GM19324 (cell line): ENCODE measurements around the gene KCTD14.
"Not testable (repeated sequence)": the region's sequence is repeated elsewhere in the genome, so short reads cannot be mapped to it uniquely, and the experiment has no call there.

Source experiments
- ATAC-seq: cut with Tn5 transposase; IDR thresholded peaks from one replicate; pipeline ENCODE4 v1.9.1; 2021; ENCODE audit warnings: mild to moderate bottlenecking, moderate library complexity; ENCODE audit not compliant: unreplicated experiment, low FRiP score

Gene KCTD14

GRCh38 chr11:78049348-78049747 is 26.3 kb upstream of the KCTD14 start:
- no peak for ATAC-seq

GRCh38 chr11:78048561-78048960 is 25.5 kb upstream of the KCTD14 start:
- ATAC-seq: no peak

GRCh38 chr11:78046486-78046854 is 23.4 kb upstream of the KCTD14 start:
- ATAC-seq: no peak

DNA sequence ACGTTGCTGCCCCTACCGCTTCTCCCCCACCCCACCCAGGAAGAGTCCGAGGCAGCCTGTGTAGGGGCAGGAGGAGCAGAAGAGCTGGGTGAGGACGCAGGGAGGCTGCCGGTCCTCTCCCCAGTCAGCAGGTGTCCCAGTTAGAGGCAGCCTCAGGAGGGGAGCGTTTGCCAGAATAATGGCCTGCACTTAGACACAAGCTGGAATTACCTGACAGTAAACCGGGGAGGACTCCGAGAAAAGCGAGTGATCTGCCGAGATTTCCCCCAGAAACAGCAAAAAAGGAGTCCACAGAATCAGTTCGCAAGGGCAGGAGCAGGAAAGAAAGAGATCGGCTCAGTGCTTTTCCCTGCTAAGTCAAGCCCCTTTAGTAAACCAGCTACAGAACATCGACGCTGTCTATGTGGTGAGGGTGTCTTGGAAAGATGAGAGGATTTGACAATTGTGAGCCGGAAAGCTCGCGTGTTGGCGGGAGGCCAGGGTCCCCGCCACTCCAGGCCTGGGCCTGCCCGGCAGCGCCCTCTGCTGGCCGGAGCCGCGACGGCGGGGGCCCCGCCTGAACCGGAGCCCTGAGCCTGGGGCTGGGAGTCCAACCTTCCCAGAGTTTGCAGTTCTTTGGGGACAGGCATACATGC is 22.9 kb upstream of the KCTD14 start:
- no peak for ATAC-seq

- no peak for ATAC-seq
Measured at GRCh38 chr11:78044706-78045105, 21.6 kb upstream of the KCTD14 start.

DNA sequence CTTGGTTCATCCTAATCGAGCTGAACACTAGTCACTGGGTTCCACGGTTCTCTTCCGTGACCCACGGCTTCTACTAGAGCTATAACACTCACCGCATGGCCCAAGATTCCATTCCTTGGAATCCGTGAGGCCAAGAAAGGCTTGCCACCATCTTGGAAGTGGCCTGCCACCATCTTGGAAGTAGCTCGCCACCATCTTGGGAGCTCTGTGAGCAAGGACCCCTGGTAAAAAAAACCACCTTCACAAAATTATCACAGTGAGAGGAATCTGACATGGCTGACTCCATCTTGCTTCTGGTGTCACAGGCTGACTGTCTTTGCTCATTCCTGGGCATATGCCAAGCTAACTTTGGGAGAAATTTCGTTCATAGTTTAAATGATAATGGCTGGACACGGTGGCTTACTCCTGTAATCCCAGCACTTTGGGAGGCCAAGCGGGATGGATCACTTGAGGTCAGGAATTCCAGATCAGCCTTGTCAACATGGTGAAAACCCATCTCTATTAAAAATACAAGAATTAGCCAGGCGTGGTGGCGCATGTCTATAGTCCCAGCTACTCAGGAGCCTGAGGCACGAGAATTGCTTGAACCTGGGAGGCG is 18.9 kb upstream of the KCTD14 start:
- ATAC-seq: no peak

- not testable (repeated sequence) for ATAC-seq
Measured at GRCh38 chr11:78041380-78041719, 18.3 kb upstream of the KCTD14 start.

DNA sequence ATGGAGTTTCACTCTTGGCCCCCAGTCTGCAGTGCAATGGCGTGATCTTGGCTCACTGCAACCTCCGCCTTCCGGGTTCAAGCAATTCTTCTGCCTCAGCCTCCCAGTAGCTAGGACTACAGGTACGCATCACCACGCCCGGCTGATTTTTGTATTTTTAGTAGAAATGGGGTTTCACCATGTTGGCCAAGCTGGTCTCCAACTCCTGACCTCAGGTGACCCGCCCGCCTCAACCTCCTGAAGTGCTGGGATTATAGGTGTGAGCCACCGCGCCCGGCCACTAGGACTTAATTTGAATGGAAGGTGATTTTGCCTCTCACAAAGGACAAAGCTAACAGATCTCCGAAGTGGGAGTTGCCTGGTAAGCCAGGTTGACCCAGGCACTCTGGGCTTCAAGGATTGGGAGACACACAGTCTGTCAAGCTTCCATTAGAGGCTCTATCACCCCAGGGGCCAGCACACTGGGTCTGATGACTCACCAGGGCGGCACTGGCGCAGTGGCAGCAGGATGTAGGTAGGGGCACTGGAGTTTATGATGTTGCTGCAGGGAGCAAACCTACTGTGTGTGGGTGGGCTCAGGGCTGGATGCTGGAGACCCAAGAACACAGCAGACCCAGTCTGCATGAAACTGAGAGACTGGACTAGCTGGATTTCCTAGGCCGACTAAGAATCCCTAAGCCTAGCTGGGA is 17.8 kb upstream of the KCTD14 start:
- ATAC-seq: no peak

DNA sequence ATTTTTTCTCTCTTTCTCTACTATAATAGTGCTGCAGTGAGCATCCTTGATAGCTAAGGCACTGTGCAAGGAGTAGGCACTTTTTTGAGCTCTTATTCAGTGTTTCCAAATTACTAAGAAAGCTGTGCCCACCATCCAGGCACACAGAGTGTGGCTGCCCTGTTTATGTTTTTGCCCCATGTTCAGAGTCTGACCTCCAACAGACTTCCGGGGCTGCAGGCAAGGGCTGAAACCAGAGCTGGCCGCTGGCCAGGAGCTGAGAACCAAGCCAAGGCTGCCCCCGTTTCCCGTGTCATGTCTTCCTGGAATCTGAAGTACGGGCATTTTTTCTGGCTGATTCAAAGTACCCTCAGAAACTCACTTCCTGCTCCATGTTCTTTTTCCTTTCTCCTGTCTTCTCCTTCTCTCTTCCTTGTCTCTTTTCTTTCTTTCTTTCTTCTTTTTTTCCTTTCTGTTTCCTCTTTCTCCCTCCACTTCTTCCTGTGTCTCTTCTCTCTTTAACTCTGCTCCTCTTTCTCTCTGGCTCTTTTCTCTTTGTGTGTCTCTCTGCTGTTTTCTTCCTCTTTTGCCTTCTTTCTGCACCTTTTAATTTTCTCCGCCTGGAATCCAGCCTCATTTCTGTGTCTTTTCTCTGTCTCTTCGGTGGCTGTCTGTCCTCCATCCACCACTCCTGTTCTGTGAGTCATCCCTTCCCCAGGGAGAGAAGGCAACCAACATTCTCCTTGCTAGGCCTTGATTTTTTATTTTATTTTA is 17.0 kb upstream of the KCTD14 start:
- no peak for ATAC-seq

DNA sequence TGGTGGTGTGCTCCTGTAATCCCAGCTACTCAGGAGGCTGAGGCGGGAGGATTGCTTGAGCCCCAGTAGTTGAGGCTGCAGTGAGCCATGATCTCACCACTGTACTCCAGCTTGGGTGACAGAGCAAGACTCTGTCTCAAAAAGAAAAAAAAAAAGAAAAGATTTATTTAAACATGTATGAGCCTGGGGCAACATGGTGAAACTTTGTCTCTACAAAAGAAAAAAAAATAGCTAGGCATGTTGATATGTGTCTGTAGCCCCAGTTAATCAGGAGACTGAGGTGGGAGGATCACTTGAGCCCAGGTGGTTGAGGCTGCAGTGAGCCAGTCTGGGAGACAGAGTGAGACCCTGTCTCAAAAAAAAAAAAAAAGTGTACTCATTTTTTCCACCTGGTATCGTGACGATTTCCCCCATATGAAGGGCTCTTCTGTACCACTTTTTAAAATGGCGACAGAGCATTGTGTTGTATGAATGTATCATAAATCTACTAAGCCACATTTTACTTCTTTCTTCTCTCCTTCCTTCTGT is 16.4 kb upstream of the KCTD14 start:
- no peak for ATAC-seq

GRCh38 chr11:78038697-78039313 is 15.7 kb upstream of the KCTD14 start:
- ATAC-seq: no peak

- no peak for ATAC-seq
Measured at GRCh38 chr11:78037825-78038620, 14.9 kb upstream of the KCTD14 start.

- ATAC-seq: no peak
Measured at GRCh38 chr11:78037056-78037455, 14.0 kb upstream of the KCTD14 start.

GRCh38 chr11:78036313-78036712 is 13.2 kb upstream of the KCTD14 start:
- no peak for ATAC-seq

DNA sequence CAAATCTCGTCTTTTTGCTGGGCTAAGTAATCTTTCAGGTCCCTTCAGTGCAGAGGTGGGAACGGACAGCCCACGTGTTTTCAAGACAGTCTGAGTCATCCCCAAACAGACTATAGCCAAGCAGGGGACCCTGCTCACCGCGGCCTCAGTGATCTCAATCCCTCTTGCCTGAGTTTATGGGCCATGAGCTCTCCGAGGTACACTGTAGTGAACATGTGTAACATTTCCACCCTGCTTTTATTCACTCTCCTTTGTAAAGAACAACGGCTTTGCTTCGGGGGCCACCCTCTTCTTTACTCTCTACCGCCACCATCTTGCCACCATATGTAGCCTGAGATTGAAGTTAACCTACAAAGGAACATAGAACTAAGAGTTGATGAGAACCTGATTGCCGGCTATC is 11.5 kb upstream of the KCTD14 start:
- ATAC-seq: no peak

- ATAC-seq: no peak
Measured at GRCh38 chr11:78033040-78033439, 10.0 kb upstream of the KCTD14 start.

GRCh38 chr11:78032090-78032489 is 9.0 kb upstream of the KCTD14 start:
- no peak for ATAC-seq

- peak; percentile 59 for ATAC-seq
Measured at GRCh38 chr11:78031629-78032028, 8.6 kb upstream of the KCTD14 start.

- no peak for ATAC-seq
Measured at GRCh38 chr11:78030429-78031325, 7.6 kb upstream of the KCTD14 start.
